Activated naive CD4-positive, alpha-beta T cell treated with Interleukin-2 at 50 U/mL for 16 hours (primary cell): ENCODE measurements around the gene RPS24.
"Not testable (repeated sequence)": the region's sequence is repeated elsewhere in the genome, so short reads cannot be mapped to it uniquely, and the experiment has no call there.

Experiments used
- DNase-seq: peaks from one replicate; pipeline ENCODE4 v3.0.0-alpha.2; 2020

RPS24 gene

DNA sequence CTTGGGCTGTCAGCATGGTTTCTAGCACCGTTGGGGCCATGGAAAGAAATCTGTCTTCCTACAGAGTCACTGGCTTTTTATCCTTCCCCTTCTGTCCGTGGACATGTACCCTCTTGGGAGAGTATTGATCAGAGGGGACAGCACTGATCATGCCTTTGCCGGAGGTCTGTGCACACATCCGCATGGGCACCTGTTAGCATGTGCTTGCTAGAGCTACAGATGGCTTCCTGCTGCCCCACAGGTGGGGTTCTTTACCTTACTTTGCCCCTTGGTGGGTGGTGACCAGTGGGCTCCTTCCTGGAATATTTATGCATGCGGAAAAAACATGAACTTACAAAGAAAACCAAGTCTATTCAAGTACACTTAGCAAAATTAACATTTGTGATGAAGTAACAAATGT is 24.9 kb downstream of the RPS24 start:
- no peak for DNase-seq

DNA sequence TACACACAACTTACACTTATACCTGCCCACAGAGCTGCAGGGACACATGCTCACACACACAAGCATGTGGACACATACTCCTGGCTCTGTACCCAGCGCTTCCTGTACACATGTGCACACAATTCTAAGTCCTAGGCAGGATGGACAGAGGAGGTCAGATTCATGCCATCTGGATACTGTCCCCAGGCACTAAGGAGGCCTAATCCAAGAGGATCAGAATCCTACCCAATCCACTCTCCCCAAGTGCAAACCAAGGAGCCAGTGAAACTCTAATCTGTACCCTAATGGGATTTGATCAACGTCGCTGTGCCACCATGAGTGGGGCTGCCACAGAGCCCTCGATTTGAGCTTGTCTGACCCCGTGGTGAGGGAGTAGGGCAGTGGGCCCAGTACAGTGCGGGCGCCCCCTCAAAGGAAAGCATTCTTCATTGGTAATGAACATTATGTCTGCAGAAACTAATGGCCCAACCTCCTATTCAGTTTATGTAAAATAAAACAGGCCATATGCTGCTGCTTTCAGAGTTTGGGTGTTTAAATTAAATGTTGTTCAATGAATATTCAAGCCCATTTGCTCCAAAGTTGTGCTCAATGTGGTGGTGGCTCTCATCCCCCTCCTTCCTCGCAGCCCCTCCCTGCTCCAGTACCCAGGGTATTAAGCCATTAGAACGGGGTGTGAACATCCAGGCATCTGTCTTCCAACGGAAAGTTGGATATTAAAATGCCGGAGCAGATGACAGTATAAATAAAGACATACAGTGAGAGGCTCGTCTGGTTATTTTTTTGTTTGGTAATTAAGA is 26.4 kb downstream of the RPS24 start:
- DNase-seq: no peak

- DNase-seq: no peak
Measured at GRCh38 chr10:78062296-78062695, 28.6 kb downstream of the RPS24 start.

DNA sequence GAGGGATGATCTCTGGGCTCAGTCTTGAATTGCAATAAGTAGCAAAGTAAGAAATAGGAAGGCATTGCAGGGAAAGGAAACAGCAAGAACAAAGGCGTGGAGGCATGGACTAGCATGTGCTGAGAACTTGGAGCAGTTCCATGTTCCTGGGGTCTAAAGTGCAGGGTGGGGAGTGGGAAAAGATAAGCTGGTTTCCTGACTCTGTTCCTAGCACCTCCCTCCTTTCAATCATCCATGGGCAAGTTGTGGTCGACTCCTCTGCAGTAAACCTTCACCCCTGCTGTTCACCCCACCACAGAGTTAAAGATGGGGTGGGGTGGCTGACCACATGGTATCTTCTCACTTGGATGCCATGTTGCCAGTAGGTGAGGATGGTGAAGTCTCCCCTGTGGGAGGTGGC is 29.6 kb downstream of the RPS24 start:
- DNase-seq: no peak

GRCh38 chr10:78064919-78065318 is 31.3 kb downstream of the RPS24 start:
- not testable (repeated sequence) for DNase-seq

DNA sequence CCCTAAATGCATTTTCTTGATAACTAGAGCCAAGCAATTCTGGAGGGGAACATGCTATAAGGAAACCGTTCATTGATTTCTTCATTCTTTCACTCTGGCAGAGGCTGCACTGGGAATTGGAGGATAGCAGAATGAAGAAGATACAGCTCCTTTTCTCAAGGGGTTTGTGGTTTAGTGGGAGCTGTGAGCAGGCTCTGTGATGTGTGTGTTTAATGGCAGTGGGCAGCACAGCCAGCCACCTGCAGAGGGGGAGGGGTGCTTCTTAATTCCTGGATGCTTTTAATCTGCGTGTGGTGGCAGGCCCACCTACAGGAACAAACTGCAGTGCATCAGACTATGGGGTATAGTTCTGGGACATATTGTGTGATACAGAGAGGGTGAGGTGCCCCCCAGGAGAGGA is 31.9 kb downstream of the RPS24 start:
- DNase-seq: no peak

DNA sequence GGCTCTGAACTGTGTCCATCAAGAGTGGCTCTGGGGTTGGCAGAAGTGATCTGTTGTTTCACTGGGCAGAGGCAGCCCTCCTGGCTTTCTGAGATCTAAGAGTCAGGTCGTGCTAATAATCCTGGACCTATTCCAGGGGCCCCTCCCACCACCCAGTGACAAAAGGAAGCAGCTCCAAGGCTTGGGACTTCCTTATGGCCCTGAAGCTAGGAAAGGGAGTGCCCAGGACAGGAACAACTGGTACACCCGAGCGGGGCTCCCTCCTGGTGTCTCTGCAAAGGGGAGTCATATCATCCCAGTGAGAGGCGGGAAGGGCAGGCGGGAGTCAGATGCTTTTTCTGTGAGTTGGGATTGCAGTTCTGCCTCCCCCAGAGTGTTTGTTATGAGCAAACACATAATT is 32.3 kb downstream of the RPS24 start:
- no peak for DNase-seq

- no peak for DNase-seq
Measured at GRCh38 chr10:78066728-78067430, 33.2 kb downstream of the RPS24 start.

DNA sequence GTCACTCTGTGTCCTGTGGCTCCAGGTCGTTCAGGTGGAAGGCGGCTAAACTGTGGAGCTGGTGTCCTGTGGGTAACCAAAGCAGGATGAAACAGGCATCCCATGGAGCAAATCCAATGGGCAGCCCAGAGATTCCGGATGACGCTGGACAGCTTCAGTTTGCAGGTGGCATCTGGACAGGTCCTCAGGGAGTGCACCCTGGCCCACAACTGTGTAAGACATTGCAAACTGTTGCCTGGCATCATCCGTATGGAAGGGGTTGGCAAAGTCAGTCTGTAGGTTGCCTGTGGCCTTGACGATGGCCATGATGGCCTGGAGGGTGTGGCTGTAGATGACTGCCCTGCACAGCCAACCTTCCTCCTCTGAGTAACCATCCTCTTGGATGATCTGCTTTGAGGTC is 35.5 kb downstream of the RPS24 start:
- DNase-seq: no peak

DNA sequence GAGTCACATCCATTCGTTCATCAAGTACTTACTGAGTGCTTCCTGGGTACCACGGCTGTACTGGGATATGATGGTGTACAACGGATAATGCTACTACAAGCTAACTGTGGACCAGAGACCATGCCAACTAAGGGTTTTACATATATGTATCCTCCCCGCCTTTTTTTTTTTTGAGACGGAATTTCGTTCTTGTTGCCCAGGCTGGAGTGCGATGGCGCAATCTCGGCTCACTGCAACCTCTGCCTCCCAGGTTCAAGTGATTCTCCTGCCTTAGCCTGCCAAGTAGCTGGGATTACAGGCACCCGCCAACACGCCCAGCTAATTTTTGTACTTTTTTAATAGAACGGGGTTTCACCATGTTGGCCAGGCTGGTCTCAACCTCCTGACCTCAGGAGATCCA is 36.4 kb downstream of the RPS24 start:
- DNase-seq: not testable (repeated sequence)

GRCh38 chr10:78070726-78071125 is 37.1 kb downstream of the RPS24 start:
- DNase-seq: no peak

- DNase-seq: no peak
Measured at GRCh38 chr10:78071140-78071856, 37.6 kb downstream of the RPS24 start.

DNA sequence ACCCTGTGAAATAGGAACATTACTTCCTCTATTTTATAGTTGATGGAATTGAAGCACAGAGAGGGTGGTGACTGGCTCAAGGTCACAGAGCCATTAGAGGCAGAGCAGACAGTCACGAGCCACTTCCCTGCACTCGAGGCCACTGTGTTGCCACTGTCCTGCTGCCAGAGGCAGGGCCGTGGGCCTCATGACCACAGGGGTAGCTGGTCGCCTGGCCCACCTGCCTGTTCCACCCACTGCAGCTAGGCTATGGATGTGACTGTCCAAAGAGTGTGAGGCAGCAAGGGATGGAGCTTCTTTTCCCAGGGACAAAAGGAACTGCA is 38.2 kb downstream of the RPS24 start:
- DNase-seq: no peak

DNA sequence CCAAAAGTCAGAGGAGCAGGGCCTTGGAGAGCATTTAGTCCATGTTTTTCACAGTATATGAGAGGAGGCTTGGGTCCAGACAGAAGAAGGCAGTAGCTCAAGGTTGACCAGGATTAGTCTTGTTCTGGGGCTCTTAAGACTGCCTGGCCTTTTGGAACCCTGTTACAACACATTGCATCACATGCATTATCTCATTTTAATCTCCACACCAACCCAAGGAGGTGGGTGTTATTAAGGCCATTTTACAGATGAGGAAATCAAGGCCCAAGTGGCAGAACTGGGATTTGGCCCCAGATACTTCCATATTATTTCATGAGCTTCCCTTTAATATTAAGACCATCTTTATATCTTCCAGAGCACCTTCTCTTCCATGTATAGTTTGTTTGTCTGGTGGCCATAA is 38.8 kb downstream of the RPS24 start:
- no peak for DNase-seq

DNA sequence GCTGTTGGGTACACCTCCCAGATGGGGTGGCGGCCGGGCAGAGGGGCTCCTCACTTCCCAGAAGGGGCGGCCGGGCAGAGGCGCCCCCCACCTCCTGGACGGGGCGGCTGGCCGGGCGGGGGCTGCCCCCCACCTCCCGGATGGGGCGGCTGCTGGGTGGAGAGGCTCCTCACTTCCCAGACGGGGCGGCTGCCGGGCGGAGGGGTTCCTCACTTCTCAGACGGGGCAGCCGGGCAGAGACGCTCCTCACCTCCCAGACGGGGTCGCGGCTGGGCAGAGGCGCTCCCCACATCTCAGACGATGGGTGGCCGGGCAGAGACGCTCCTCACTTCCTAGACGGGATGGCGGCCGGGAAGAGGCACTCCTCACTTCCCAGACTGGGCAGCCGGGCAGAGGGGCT is 42.1 kb downstream of the RPS24 start:
- DNase-seq: not testable (repeated sequence)

DNA sequence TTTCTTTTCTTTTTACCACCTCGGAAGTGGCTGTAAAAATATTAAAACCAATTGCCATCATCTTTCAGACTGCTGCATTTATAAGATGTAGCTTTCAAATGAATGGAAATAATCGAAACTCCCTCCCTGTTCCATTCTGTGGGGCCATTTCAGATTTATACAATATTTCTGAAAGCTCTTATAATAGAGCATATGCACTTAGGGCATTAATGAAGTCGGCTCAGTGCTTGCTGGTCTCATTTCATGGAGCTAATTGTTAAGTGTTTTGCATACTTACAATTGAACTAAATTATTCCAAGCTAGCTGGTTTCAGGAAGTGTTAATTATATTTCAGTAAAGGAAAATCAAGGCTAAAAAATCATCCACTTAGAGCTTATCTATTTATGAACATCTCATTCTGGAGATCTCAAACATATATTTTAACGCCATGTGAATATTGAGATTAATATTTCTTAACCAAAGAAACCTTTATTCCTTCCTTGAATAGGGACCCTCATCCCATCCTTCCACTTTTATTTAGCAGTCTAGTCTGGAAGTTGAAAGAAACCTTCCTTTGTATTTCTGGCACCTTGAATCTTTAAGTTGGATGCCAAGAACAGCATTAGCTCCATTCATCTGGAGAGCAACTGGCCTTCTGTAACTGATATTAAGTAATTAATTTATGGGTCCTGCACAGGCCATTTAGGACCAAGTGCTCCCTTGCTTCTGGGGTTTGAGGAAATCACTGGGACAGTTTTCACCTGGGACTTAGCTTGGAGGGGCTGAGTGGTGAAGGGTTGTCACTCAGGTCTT is 45.1 kb downstream of the RPS24 start:
- no peak for DNase-seq

DNA sequence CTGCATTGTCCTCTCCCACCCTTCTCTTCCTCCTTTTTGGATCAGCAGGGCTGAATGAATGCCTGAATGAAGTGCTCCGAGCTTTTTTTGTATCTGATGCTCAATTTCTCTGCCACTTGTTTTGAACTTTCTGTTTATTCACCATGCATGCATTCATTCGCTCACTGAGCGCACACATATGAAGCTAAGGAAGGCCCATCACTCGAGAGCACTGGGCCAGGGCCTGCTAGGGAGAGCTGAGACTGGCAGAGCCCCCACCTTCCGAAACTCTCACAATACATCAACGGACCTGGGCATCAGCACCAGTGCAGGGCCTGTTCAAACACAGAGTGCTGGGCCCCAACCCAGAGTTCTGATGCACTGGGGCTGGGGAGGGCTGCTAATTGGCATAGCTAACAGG is 45.7 kb downstream of the RPS24 start:
- no peak for DNase-seq

DNA sequence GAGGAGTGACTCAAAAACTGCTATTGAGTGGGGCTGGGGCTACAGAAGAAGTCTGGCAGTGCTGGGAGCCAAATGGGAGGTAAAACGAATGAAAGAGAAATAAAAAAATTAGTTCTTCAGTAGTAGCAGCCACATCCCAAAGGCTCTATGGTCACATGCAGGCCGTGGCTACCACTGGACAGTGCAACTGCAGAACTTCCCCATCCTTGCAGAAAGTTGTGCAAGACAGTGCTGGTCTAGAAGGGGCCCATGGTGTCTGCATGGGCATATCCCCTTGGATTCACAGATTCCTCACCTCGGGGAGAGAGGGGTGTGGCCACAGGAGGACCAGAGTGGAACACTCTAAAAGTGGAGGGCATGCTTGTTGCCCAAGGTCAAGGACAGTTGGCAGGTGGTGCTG is 47.6 kb downstream of the RPS24 start:
- no peak for DNase-seq

GRCh38 chr10:78082636-78083035 is 49.0 kb downstream of the RPS24 start:
- DNase-seq: no peak
